ENCODE measurements around the gene EFNB2.

DNA sequence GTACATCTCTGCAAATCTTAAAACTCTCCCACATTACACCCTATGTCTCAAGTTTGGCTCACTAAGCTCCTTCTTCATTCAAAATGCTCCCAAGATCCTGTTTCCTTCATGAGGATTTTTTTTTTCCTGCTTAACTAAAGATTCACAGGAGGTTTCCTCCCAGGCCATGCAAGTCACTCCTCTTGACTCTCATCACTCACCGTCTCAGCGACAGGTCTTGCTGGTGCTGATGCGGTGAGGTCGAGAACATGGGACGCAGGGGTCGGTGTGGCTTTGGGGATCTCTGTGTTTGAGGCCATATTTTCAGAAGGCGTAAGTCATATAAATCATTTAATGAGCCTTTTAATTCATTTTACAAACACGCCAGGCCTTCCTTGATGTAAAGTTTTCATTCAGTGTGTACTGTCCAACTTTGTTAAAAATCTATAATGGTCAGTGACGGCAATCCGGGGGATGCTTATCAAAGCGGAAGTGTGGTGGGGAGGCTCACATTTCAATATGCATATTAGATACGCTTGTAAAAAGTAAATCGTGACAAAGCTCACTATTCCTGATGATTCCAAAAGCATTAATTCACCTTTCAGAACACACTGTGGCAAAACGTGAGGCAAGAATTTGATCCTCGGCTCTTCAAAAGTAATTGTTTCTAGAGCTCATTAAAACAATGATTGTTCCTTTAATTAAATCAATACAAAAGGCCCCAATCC is 20.4 kb downstream of the EFNB2 start:
- TF ChIP-seq, protein P1, sequence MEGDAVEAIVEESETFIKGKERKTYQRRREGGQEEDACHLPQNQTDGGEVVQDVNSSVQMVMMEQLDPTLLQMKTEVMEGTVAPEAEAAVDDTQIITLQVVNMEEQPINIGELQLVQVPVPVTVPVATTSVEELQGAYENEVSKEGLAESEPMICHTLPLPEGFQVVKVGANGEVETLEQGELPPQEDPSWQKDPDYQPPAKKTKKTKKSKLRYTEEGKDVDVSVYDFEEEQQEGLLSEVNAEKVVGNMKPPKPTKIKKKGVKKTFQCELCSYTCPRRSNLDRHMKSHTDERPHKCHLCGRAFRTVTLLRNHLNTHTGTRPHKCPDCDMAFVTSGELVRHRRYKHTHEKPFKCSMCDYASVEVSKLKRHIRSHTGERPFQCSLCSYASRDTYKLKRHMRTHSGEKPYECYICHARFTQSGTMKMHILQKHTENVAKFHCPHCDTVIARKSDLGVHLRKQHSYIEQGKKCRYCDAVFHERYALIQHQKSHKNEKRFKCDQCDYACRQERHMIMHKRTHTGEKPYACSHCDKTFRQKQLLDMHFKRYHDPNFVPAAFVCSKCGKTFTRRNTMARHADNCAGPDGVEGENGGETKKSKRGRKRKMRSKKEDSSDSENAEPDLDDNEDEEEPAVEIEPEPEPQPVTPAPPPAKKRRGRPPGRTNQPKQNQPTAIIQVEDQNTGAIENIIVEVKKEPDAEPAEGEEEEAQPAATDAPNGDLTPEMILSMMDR (IDR thresholded peaks at IDR 0.05): no peak
- TF ChIP-seq, protein P2, sequence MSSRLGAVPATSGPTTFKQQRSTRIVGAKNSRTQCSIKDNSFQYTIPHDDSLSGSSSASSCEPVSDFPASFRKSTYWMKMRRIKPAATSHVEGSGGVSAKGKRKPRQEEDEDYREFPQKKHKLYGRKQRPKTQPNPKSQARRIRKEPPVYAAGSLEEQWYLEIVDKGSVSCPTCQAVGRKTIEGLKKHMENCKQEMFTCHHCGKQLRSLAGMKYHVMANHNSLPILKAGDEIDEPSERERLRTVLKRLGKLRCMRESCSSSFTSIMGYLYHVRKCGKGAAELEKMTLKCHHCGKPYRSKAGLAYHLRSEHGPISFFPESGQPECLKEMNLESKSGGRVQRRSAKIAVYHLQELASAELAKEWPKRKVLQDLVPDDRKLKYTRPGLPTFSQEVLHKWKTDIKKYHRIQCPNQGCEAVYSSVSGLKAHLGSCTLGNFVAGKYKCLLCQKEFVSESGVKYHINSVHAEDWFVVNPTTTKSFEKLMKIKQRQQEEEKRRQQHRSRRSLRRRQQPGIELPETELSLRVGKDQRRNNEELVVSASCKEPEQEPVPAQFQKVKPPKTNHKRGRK (CRISPR knock-in tag; IDR thresholded peaks at IDR 0.05; ENCODE audit: borderline replicate concordance): no peak
- TF ChIP-seq ZNF416 (CRISPR knock-in tag; IDR thresholded peaks at IDR 0.05) (no peak), FOXP1 (CRISPR knock-in tag; IDR thresholded peaks at IDR 0.05; ENCODE audit: borderline replicate concordance) (no peak), ZNF396 (CRISPR knock-in tag; IDR thresholded peaks at IDR 0.05; ENCODE audit: borderline replicate concordance) (no peak)

All from WTC11 (cell line).